Measurements from ENCODE around the gene MXD1. TPM values are rescaled to one million over a fixed set of nuclear protein-coding genes. Genes with fewer than 3 reads are reported as not detected.

Gene MXD1
- 2.3 to 3.6 TPM (median 2.7 TPM) in 5 replicates for total RNA-seq (2022; extraction: Qiagen RNA extraction; ENCODE audit: low read depth)

GRCh38 chr2:69914950-69915945 lies at the start of gene MXD1:
MXD1 (plus strand) TSS chr2:69915109; CDS start chr2:69915331, 222 bp downstream.

GRCh38 chr2:69893684-69894551 lies 21.0 kb upstream of the MXD1 start, which contains the start of gene SNRNP27:
SNRNP27 (plus strand) TSS chr2:69893956; CDS start chr2:69893985, 29 bp downstream.

GRCh38 chr2:69961496-69961895 lies 46.6 kb downstream of the MXD1 start, which contains the start of gene ASPRV1:
ASPRV1 (minus strand) TSS chr2:69961631; CDS start chr2:69961436, 195 bp downstream.

Other genes starting within 250 kb of the MXD1 start
- gene ANXA4, start 173.0 kb upstream of the MXD1 start, total RNA-seq (2022; extraction: Qiagen RNA extraction; ENCODE audit: low read depth) = 328 to 401 TPM (median 352 TPM) in 5 replicates
- 7.2 to 12.9 TPM (median 11.7 TPM) in 5 replicates for gene GMCL1, start 85.4 kb upstream of the MXD1 start, total RNA-seq (2022; extraction: Qiagen RNA extraction; ENCODE audit: low read depth)
- 47.3 to 70.6 TPM (median 57.9 TPM) in 5 replicates for gene SNRNP27, start 21.2 kb upstream of the MXD1 start, total RNA-seq (2022; extraction: Qiagen RNA extraction; ENCODE audit: low read depth)
- 0.17 to 0.38 TPM (median 0.24 TPM) in 5 replicates for gene ASPRV1, start 46.5 kb downstream of the MXD1 start, total RNA-seq (2022; extraction: Qiagen RNA extraction; ENCODE audit: low read depth)
- gene PCBP1, start 172.4 kb downstream of the MXD1 start, total RNA-seq (2022; extraction: Qiagen RNA extraction; ENCODE audit: low read depth) = 360 to 467 TPM (median 435 TPM) in 5 replicates